HepG2 (cell line): ENCODE measurements around the gene SPX. TPM values are rescaled to one million over a fixed set of nuclear protein-coding genes. Genes with fewer than 3 reads are reported as not detected.

Experiments used
- ATF1 ChIP-seq: IDR thresholded peaks from 2 replicates; pipeline ENCODE4 v1.6.1; 2016; ENCODE audit warnings: mild to moderate bottlenecking, control low read depth
- CBX1 ChIP-seq: IDR thresholded peaks from one replicate; pipeline ENCODE4 v1.6.1; 2016; ENCODE audit warnings: antibody characterized with exemption, low read depth
- E2F2 ChIP-seq: sonication (generic); formaldehyde crosslinking; IDR thresholded peaks from 2 replicates; pipeline ENCODE4 v1.4.0; 2020; ENCODE audit warnings: missing genetic modification reagents, borderline replicate concordance
- FOXO1 ChIP-seq: sonication (generic); formaldehyde crosslinking; IDR thresholded peaks from 2 replicates; pipeline ENCODE4 v1.4.0; 2020; ENCODE audit warnings: missing genetic modification reagents
- JUND ChIP-seq: sonication (generic); formaldehyde crosslinking; IDR thresholded peaks from 2 replicates; pipeline ENCODE4 v1.8.0; 2022; ENCODE audit warnings: mild to moderate bottlenecking, missing genetic modification reagents
- KLF11 ChIP-seq: IDR thresholded peaks from 2 replicates; pipeline ENCODE4 v1.6.1; 2016; ENCODE audit warnings: missing compliant biosample characterization
- KLF9 ChIP-seq: IDR thresholded peaks from 2 replicates; pipeline ENCODE4 v1.6.1; 2016; ENCODE audit warnings: low read depth
- MED13 ChIP-seq: sonication (generic); formaldehyde crosslinking; IDR thresholded peaks from 2 replicates; pipeline ENCODE4 v1.5.0; 2020; ENCODE audit warnings: missing genetic modification reagents
- ONECUT2 ChIP-seq: sonication (generic); formaldehyde crosslinking; IDR thresholded peaks from 2 replicates; pipeline ENCODE4 v1.4.0; 2020; ENCODE audit warnings: missing genetic modification reagents
- POGZ ChIP-seq: sonication (generic); formaldehyde crosslinking; IDR thresholded peaks from 2 replicates; pipeline ENCODE4 v1.4.0; 2020; ENCODE audit warnings: mild to moderate bottlenecking, missing genetic modification reagents
- SNAPC5 ChIP-seq: sonication (generic); formaldehyde crosslinking; IDR thresholded peaks from 2 replicates; pipeline ENCODE4 v1.8.1; 2023; ENCODE audit warnings: mild to moderate bottlenecking, missing genetic modification reagents, borderline replicate concordance
- ZBTB2 ChIP-seq: sonication (generic); formaldehyde crosslinking; IDR thresholded peaks from 2 replicates; pipeline ENCODE4 v1.8.0; 2022; ENCODE audit warnings: low read depth, missing genetic modification reagents
- ZNF101 ChIP-seq: sonication (generic); formaldehyde crosslinking; IDR thresholded peaks from 2 replicates; pipeline ENCODE4 v1.4.0; 2020; ENCODE audit warnings: mild to moderate bottlenecking, low read depth, missing genetic modification reagents, borderline replicate concordance
- ZNF235 ChIP-seq: sonication (generic); formaldehyde crosslinking; IDR thresholded peaks from 2 replicates; pipeline ENCODE4 v1.8.1; 2023; ENCODE audit warnings: mild to moderate bottlenecking, missing genetic modification reagents, borderline replicate concordance
- ZNF253 ChIP-seq: sonication (generic); formaldehyde crosslinking; IDR thresholded peaks from 2 replicates; pipeline ENCODE4 v1.8.0; 2022; ENCODE audit warnings: mild to moderate bottlenecking, missing genetic modification reagents, borderline replicate concordance
- ZNF280D ChIP-seq: sonication (generic); formaldehyde crosslinking; IDR thresholded peaks from 2 replicates; pipeline ENCODE4 v1.5.1; 2020; ENCODE audit warnings: mild to moderate bottlenecking, missing genetic modification reagents
- ZNF678 ChIP-seq: sonication (generic); formaldehyde crosslinking; IDR thresholded peaks from 2 replicates; pipeline ENCODE4 v1.4.0; 2020; ENCODE audit warnings: mild to moderate bottlenecking, missing genetic modification reagents
- ZNF768 ChIP-seq: sonication (generic); formaldehyde crosslinking; IDR thresholded peaks from 2 replicates; pipeline ENCODE4 v1.4.0; 2020; ENCODE audit warnings: missing genetic modification reagents
- ZNF770 ChIP-seq: sonication (generic); formaldehyde crosslinking; IDR thresholded peaks from 2 replicates; pipeline ENCODE4 v1.5.0; 2020; ENCODE audit warnings: mild to moderate bottlenecking, missing genetic modification reagents
- ZNF784 ChIP-seq: sonication (generic); formaldehyde crosslinking; IDR thresholded peaks from 2 replicates; pipeline ENCODE4 v1.5.1; 2020; ENCODE audit warnings: missing genetic modification reagents, mild to moderate bottlenecking, borderline replicate concordance
- polyA plus RNA-seq, 8 experiments: library from polyadenylated mRNA; depleted of rRNA in 3 of 8; stranded (reverse) in 7 of 8; unstranded in 1 of 8; fragments of >200 nt; fragmentation: Illumina TruSeq in 4 of 8; extraction: Trizol in 4 of 8; gene quantifications; 2 replicates each; pipeline versions ENCODE4 v1.2.1 to v1.2.3, GENCODE V29; 2011 to 2016; ENCODE audit warnings: low read depth in 4 of 8, missing spikeins in 1 of 8, mixed read lengths in 1 of 8; ENCODE audit not compliant: insufficient read depth in 1 of 8
- total RNA-seq, 5 experiments: library from RNA; depleted of rRNA; stranded (reverse); fragments of >200 nt; fragmentation: Illumina TruSeq; extraction: Trizol; gene quantifications; 2 replicates each; pipeline ENCODE4 v1.2.3, GENCODE V29; 2016; ENCODE audit warnings: low read depth in 1 of 5

The SPX gene
- total and polyA plus RNA-seq, 2 of the 13 experiments (the other 11 are each of a cell fraction or from before 2014, with no cell fraction given), result 0.07 to 0.16 TPM

DNA sequence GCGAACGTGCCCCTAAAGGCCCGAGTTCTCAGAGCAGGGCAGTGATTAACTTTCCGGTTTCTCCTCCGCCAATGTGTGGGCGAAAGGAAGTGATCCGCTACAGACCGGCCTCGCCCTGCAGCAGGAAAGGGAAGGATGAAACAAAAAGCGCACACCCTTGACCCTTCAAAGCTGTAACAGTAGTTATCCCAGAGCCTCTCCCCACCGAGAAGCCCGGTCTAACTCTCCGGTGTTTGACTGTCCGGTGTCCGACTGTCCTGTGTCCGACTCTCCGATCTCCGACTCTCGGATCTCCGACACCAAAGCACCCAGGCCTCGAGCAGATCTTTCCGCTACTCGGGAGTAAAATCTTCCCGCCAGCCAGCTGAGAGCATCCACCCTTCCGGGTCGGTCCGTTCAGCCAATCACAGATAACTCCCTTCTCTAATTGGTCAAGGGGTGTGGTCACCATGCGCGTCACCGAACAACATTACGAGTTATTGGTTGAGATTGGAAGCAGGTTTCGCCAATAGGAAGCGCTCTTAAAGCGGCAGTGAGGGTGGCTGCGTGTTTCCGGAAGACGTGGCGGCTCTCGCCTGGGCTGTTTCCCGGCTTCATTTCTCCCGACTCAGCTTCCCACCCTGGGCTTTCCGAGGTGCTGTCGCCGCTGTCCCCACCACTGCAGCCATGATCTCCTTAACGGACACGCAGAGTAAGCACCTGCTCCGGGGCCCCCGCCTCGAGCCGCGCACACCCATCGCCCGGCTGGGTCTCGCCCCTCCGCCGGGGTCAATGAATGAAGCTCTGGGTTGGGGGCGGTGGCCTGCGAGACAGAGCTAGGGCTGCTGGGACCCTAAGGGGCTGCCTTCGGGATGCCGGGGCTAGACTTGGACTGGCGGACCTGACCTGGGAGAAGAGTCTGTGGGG is 24.6 kb upstream of the SPX start, which contains the start of the genes GOLT1B and RECQL (continued):
- TF ChIP-seq E2F2 (CRISPR knock-in tag), result no peak
- TF ChIP-seq KLF11 (CRISPR knock-in tag), result no peak
- TF ChIP-seq ATF1 (CRISPR knock-in tag), result peak; percentile 96
- no peak for TF ChIP-seq SNAPC5 (CRISPR knock-in tag)
- 0 out of 2 replicates have a peak, but pooled peaks have one; percentile 26 for TF ChIP-seq ZNF770 (CRISPR knock-in tag)
- TF ChIP-seq ZNF101 (CRISPR knock-in tag), result no peak
- TF ChIP-seq CBX1, result no peak
- no peak for TF ChIP-seq ZNF280D (CRISPR knock-in tag)
- no peak for TF ChIP-seq MED13 (CRISPR knock-in tag)
- no peak for TF ChIP-seq ZNF253 (CRISPR knock-in tag)
- peak; percentile 97 for TF ChIP-seq POGZ (CRISPR knock-in tag)
- peak; percentile 54; the same call in 1 of the 2 replicates for TF ChIP-seq ZNF768 (CRISPR knock-in tag)
- no peak for TF ChIP-seq ZNF678 (CRISPR knock-in tag)
- no peak for TF ChIP-seq KLF9
- no peak for TF ChIP-seq ZBTB2 (CRISPR knock-in tag)
- no peak; the same call in 1 of the 2 replicates for TF ChIP-seq ZNF784 (CRISPR knock-in tag)
- TF ChIP-seq ZNF235 (CRISPR knock-in tag), result no peak
- no peak for TF ChIP-seq JUND
- peak; percentile 20 for TF ChIP-seq FOXO1 (CRISPR knock-in tag)
- no peak for TF ChIP-seq ONECUT2
